Renal cortex interstitium (tissue), 11 donors: ENCODE data around the gene WWP2. TPM values are rescaled to one million over a fixed set of nuclear protein-coding genes. Genes with fewer than 3 reads are reported as not detected.

Experiments
- DNase-seq, 11 donors: peaks; one replicate each; pipeline ENCODE4 v3.0.0-alpha.2; 2013; ENCODE audit warnings: low read depth in 9 of 11, low spot score in 4 of 11; ENCODE audit errors: extremely low read depth in 1 of 11
- polyA plus RNA-seq, 3 donors: library from polyadenylated mRNA; unstranded; fragments of 120-200 nt; gene quantifications; one replicate each; pipeline ENCODE4 v1.2.1, GENCODE V29; 2013; ENCODE audit not compliant: insufficient read length in 3 of 3

The WWP2 gene
- polyA plus RNA-seq, 3 donors = 41.6 to 55.1 (median 45.4) TPM

- peak in 4 of 11 donors; percentile 29 to 51 (median 40) for DNase-seq
These were observed 168.1 kb downstream of the WWP2 start for GRCh38 chr16:69930117-69930776.

GRCh38 chr16:69931631-69932030 is 169.5 kb downstream of the WWP2 start:
- DNase-seq = no peak

- DNase-seq = no peak
These were observed 170.1 kb downstream of the WWP2 start for GRCh38 chr16:69932228-69932627.

GRCh38 chr16:69932691-69933392 is 170.7 kb downstream of the WWP2 start:
- DNase-seq = no peak

- DNase-seq = no peak
These were observed 171.9 kb downstream of the WWP2 start for GRCh38 chr16:69934044-69934443.

- no peak for DNase-seq
These were observed 172.6 kb downstream of the WWP2 start for GRCh38 chr16:69934751-69935150.

GRCh38 chr16:69935278-69935711 is 173.2 kb downstream of the WWP2 start:
- DNase-seq = no peak

GRCh38 chr16:69935740-69936139 is 173.6 kb downstream of the WWP2 start:
- DNase-seq = no peak

- DNase-seq = no peak
These were observed 174.1 kb downstream of the WWP2 start for GRCh38 chr16:69936252-69936651.

- DNase-seq = no peak
These were observed 174.6 kb downstream of the WWP2 start for GRCh38 chr16:69936751-69937211.

- no peak for DNase-seq
These were observed 175.4 kb downstream of the WWP2 start for GRCh38 chr16:69937465-69937951.

GRCh38 chr16:69938981-69939820 is 177.1 kb downstream of the WWP2 start:
- no peak for DNase-seq

GRCh38 chr16:69939821-69940585 is 177.9 kb downstream of the WWP2 start:
- DNase-seq = no peak

- DNase-seq = no peak
These were observed 178.5 kb downstream of the WWP2 start for GRCh38 chr16:69940676-69941075.

- no peak for DNase-seq
These were observed 179.3 kb downstream of the WWP2 start for GRCh38 chr16:69941251-69942098.

- no peak for DNase-seq
These were observed 180.0 kb downstream of the WWP2 start for GRCh38 chr16:69942099-69942491.

- DNase-seq = no peak
These were observed 180.6 kb downstream of the WWP2 start for GRCh38 chr16:69942627-69943170.
